Measurements from ENCODE around the gene AVEN.

The AVEN gene

GRCh38 chr15:33859992-33860545 is 178.9 kb downstream of the AVEN start:
- TF ChIP-seq, protein P1, sequence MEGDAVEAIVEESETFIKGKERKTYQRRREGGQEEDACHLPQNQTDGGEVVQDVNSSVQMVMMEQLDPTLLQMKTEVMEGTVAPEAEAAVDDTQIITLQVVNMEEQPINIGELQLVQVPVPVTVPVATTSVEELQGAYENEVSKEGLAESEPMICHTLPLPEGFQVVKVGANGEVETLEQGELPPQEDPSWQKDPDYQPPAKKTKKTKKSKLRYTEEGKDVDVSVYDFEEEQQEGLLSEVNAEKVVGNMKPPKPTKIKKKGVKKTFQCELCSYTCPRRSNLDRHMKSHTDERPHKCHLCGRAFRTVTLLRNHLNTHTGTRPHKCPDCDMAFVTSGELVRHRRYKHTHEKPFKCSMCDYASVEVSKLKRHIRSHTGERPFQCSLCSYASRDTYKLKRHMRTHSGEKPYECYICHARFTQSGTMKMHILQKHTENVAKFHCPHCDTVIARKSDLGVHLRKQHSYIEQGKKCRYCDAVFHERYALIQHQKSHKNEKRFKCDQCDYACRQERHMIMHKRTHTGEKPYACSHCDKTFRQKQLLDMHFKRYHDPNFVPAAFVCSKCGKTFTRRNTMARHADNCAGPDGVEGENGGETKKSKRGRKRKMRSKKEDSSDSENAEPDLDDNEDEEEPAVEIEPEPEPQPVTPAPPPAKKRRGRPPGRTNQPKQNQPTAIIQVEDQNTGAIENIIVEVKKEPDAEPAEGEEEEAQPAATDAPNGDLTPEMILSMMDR (IDR thresholded peaks at IDR 0.05), result no peak
- Histone ChIP-seq H3K4me1 (no peaks in the 10 kb centered on the region), H3K79me2 (no peaks in the 10 kb centered on the region), H3K27ac (no peak overlapping the region), H3K9ac (no peak overlapping the region), H3K9me3 (ENCODE audit: control insufficient read depth, low read length) (no peaks in the 10 kb centered on the region), H2AFZ (no peak overlapping the region), H3K4me3 (ENCODE audit: low read depth, low read length) (no peak overlapping the region), H3K36me3 (ENCODE audit: control insufficient read depth, insufficient read depth, low read length) (no peaks in the 10 kb centered on the region), H3K4me2 (ENCODE audit: low read length) (no peak overlapping the region), H3K27me3 (ENCODE audit: control insufficient read depth, insufficient read depth, low read length) (no peaks in the 10 kb centered on the region)

- Histone ChIP-seq H3K4me2 (ENCODE audit: low read length) (no peak overlapping the region), H3K36me3 (ENCODE audit: control insufficient read depth, insufficient read depth, low read length) (no peaks in the 10 kb centered on the region), H3K4me3 (ENCODE audit: low read depth, low read length) (no peak overlapping the region), H3K9ac (no peak overlapping the region), H2AFZ (no peak overlapping the region), H3K4me1 (no peaks in the 10 kb centered on the region), H3K27ac (no peak overlapping the region), H3K79me2 (no peaks in the 10 kb centered on the region), H3K9me3 (ENCODE audit: control insufficient read depth, low read length) (no peaks in the 10 kb centered on the region), H3K27me3 (ENCODE audit: control insufficient read depth, insufficient read depth, low read length) (no peaks in the 10 kb centered on the region)
- TF ChIP-seq, protein P1 (IDR thresholded peaks at IDR 0.05), result no peak
These were observed 180.2 kb downstream of the AVEN start for GRCh38 chr15:33858836-33859235.

GRCh38 chr15:33857726-33858125 is 181.3 kb downstream of the AVEN start:
- no peaks in the 10 kb centered on the region for H3K79me2 ChIP-seq
- no peak overlapping the region for H3K9ac ChIP-seq
- no peak overlapping the region for H3K27ac ChIP-seq
- no peaks in the 10 kb centered on the region for H3K9me3 ChIP-seq (ENCODE audit: control insufficient read depth, low read length)
- H3K36me3 ChIP-seq (ENCODE audit: control insufficient read depth, insufficient read depth, low read length), result no peaks in the 10 kb centered on the region
- TF ChIP-seq, protein P1 (IDR thresholded peaks at IDR 0.05), result no peak
- H2AFZ ChIP-seq, result no peak overlapping the region
- H3K27me3 ChIP-seq (ENCODE audit: control insufficient read depth, insufficient read depth, low read length), result no peaks in the 10 kb centered on the region
- no peak overlapping the region for H3K4me2 ChIP-seq (ENCODE audit: low read length)
- no peaks in the 10 kb centered on the region for H3K4me1 ChIP-seq
- H3K4me3 ChIP-seq (ENCODE audit: low read depth, low read length), result no peak overlapping the region

DNA sequence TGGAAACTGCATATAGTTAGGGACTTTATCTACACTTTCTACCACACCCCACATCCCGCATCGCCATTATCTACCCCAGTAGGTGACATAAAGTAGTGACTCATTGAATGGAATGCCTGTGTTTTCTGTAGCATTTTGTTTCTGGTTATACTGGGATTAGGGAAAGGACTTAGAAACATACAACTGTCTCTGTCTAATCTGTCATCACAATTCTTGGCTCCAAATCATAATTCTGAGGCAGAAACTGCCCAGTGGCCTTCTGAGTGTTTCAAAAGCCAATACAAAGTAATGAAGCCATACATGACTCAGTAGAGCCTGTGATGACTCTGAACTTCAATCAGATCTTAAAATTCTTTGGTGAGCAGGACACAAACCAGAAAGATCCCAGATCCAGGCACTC is 186.4 kb downstream of the AVEN start:
- TF ChIP-seq, protein P1 (IDR thresholded peaks at IDR 0.05), result no peak
- no peak overlapping the region for H2AFZ ChIP-seq
- H3K27me3 ChIP-seq (ENCODE audit: control insufficient read depth, insufficient read depth, low read length), result no peaks in the 10 kb centered on the region
- no peaks in the 10 kb centered on the region for H3K4me1 ChIP-seq
- no peak overlapping the region for H3K4me3 ChIP-seq (ENCODE audit: low read depth, low read length)
- H3K9me3 ChIP-seq (ENCODE audit: control insufficient read depth, low read length), result no peaks in the 10 kb centered on the region
- H3K4me2 ChIP-seq (ENCODE audit: low read length), result no peak overlapping the region
- no peaks in the 10 kb centered on the region for H3K36me3 ChIP-seq (ENCODE audit: control insufficient read depth, insufficient read depth, low read length)
- no peak overlapping the region for H3K27ac ChIP-seq
- no peak overlapping the region for H3K9ac ChIP-seq
- H3K79me2 ChIP-seq, result no peaks in the 10 kb centered on the region

DNA sequence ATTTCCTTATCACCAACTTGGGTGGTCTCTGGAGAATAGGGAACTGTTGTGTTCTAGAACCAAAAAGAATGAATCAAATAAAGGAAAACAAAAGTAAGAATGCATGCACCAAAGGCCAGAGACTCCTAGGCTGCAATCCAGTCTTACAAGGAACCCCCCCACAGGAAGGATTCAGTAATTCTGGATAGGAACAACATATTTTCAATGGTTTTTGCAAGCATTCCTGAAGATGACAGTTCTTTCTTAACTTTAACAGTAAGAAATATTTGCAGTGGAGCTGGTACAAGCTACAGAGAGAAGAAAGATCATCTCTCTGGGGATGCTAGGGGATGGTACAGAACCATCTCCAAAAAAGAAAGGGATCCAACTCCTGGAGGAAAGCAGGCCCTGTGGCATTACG is 186.9 kb downstream of the AVEN start:
- Histone ChIP-seq H3K9me3 (ENCODE audit: control insufficient read depth, low read length) (no peaks in the 10 kb centered on the region), H3K27me3 (ENCODE audit: control insufficient read depth, insufficient read depth, low read length) (no peaks in the 10 kb centered on the region), H2AFZ (no peak overlapping the region), H3K9ac (no peak overlapping the region), H3K4me1 (no peaks in the 10 kb centered on the region), H3K4me3 (ENCODE audit: low read depth, low read length) (no peak overlapping the region), H3K36me3 (ENCODE audit: control insufficient read depth, insufficient read depth, low read length) (no peaks in the 10 kb centered on the region), H3K79me2 (no peaks in the 10 kb centered on the region), H3K4me2 (ENCODE audit: low read length) (no peak overlapping the region), H3K27ac (no peak overlapping the region)
- TF ChIP-seq, protein P1 (IDR thresholded peaks at IDR 0.05), result no peak

All from parathyroid adenoma (tissue), 2 donors.